Ishikawa (cell line): ENCODE results near the gene NSUN2.

Source experiments
- CEBPB ChIP-seq: IDR thresholded peaks from 2 replicates; pipeline ENCODE4 v1.6.1; 2012
- NFIC ChIP-seq: IDR thresholded peaks from 2 replicates; pipeline ENCODE4 v1.6.1; 2012
- TAF1 ChIP-seq: IDR thresholded peaks from 2 replicates; pipeline ENCODE4 v1.6.1; 2012; ENCODE audit warnings: low read depth, mild to moderate bottlenecking
- YY1 ChIP-seq: IDR thresholded peaks from 2 replicates; pipeline ENCODE4 v1.6.1; 2012; ENCODE audit warnings: low read depth
- ZBTB7A ChIP-seq: IDR thresholded peaks from 2 replicates; pipeline ENCODE4 v1.6.1; 2012; ENCODE audit warnings: low read depth

DNA sequence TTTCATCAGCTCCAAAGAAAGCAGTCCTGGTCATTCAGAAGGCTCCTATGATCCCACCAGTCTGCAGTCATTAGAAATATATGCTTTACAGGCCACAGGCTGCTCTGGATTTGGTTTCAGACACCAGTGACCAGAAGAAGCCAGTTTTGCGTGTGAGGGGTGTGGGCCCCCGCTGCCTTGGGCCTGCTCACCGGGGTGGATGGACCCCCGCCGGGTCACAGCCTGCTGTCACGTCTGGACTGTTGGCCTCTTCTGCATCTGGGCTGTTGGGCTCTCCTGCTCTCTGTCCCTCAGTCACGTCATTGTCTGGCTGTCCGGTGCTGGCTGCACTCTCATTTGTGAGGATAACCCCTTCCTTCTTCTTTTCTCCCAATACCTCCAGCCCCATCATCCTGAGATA, 33.1 kb downstream of the NSUN2 start:
- TF ChIP-seq CEBPB: no peak
- no peak for TF ChIP-seq NFIC
- no peak for TF ChIP-seq TAF1
- no peak for TF ChIP-seq YY1
- TF ChIP-seq ZBTB7A: no peak
